Neural progenitor cell (in vitro differentiated cells): ENCODE results near the gene CATSPER3. TPM values are rescaled to one million over a fixed set of nuclear protein-coding genes. Genes with fewer than 3 reads are reported as not detected.
A peak's percentile ranks its signal among the peaks of the same experiment; 100 is the strongest.

Source experiments
- DNase-seq: peaks from one replicate; pipeline ENCODE4 v3.0.0-alpha.2; 2016; ENCODE audit warnings: low spot score
- H2AFZ ChIP-seq: fragments of 200-600 bp; sonication (generic); replicated peaks from 2 replicates; pipeline ENCODE4 v1.6.1; 2016; ENCODE audit warnings: antibody characterized with exemption
- H3F3A ChIP-seq: fragments of 200-600 bp; sonication (generic); 2 replicates; pipeline ENCODE4 v1.6.1; 2016; ENCODE audit warnings: antibody characterized with exemption, low read depth
- H3K27ac ChIP-seq: fragments of 200-600 bp; sonication (generic); 2 replicates; pipeline ENCODE4 v1.5.1; 2016; ENCODE audit warnings: mild to moderate bottlenecking
- H3K27me3 ChIP-seq: fragments of 200-600 bp; sonication (generic); 2 replicates; pipeline ENCODE4 v1.6.1; 2016; ENCODE audit warnings: mild to moderate bottlenecking, moderate library complexity
- H3K36me3 ChIP-seq: fragments of 200-600 bp; sonication (generic); 2 replicates; pipeline ENCODE4 v1.5.1; 2016
- H3K4me1 ChIP-seq: fragments of 200-600 bp; sonication (generic); 2 replicates; pipeline ENCODE4 v1.6.1; 2016; ENCODE audit warnings: mixed run types
- H3K4me2 ChIP-seq: fragments of 200-600 bp; sonication (generic); 2 replicates; pipeline ENCODE4 v1.6.1; 2016
- H3K4me3 ChIP-seq: fragments of 200-600 bp; sonication (generic); 2 replicates; pipeline ENCODE4 v1.5.1; 2016
- H3K79me2 ChIP-seq: fragments of 200-600 bp; sonication (generic); 2 replicates; pipeline ENCODE4 v1.6.1; 2016; ENCODE audit warnings: low read depth
- H3K9ac ChIP-seq: fragments of 200-600 bp; sonication (generic); 2 replicates; pipeline ENCODE4 v1.6.1; 2016
- H3K9me3 ChIP-seq: fragments of 200-600 bp; sonication (generic); 2 replicates; pipeline ENCODE4 v1.5.1; 2016; ENCODE audit warnings: low read depth
- H4K20me1 ChIP-seq: fragments of 200-600 bp; sonication (generic); 2 replicates; pipeline ENCODE4 v1.6.1; 2016; ENCODE audit warnings: low read depth
- H3K27ac Mint-ChIP-seq: 3 replicates; pipeline ENCODE4 v1.8.0; 2021; ENCODE audit warnings: mixed read lengths
- H3K27me3 Mint-ChIP-seq: 2 replicates; pipeline ENCODE4 v1.8.0; 2022; ENCODE audit warnings: low read depth, mild to moderate bottlenecking, inconsistent platforms, moderate library complexity, mixed read lengths; ENCODE audit not compliant: insufficient read depth
- H3K36me3 Mint-ChIP-seq: 3 replicates; pipeline ENCODE4 v1.8.0; 2021; ENCODE audit warnings: mixed read lengths
- H3K4me1 Mint-ChIP-seq: 3 replicates; pipeline ENCODE4 v1.8.0; 2021; ENCODE audit warnings: mixed read lengths
- H3K4me3 Mint-ChIP-seq: 3 replicates; pipeline ENCODE4 v1.8.0; 2021; ENCODE audit warnings: mild to moderate bottlenecking, moderate library complexity, mixed read lengths
- H3K9me3 Mint-ChIP-seq: 3 replicates; pipeline ENCODE4 v1.8.0; 2020; ENCODE audit warnings: mixed read lengths
- CTCF ChIP-seq: fragments of 200-600 bp; sonication (generic); IDR thresholded peaks from 2 replicates; pipeline ENCODE4 v1.5.1; 2017; ENCODE audit warnings: antibody characterized with exemption, mild to moderate bottlenecking
- EZH2 ChIP-seq: fragments of 200-600 bp; sonication (generic); IDR thresholded peaks from 2 replicates; pipeline ENCODE4 v1.6.1; 2017; ENCODE audit warnings: antibody characterized with exemption, mild to moderate bottlenecking, moderate library complexity
- EZH2phosphoT487 ChIP-seq: fragments of 200-600 bp; sonication (generic); IDR thresholded peaks from 2 replicates; pipeline ENCODE4 v1.6.1; 2017; ENCODE audit warnings: antibody characterized with exemption
- total RNA-seq: library from RNA; depleted of rRNA; stranded (reverse); fragments of >200 nt; gene quantifications from 2 replicates; pipeline ENCODE4 v1.2.3, GENCODE V29; 2015; ENCODE audit warnings: low replicate concordance

CATSPER3 gene
- total RNA-seq, 1 donor from 2014 or later, result not detected

- Histone ChIP-seq H3K4me2 (no peak overlapping the region), H3K27ac (no peak overlapping the region), H3K9ac (no peak overlapping the region), H3K36me3 (no peaks in the 10 kb centered on the region), H2AFZ (no peak overlapping the region), H3K9me3 (no peaks in the 10 kb centered on the region), H3K4me3 (no peak overlapping the region), H4K20me1 (peaks cover 27% of the 10 kb centered on the region), H3K27me3 (peaks cover 100% of the 10 kb centered on the region), H3K4me1 (peaks cover 12% of the 10 kb centered on the region), H3K79me2 (no peaks in the 10 kb centered on the region), H3F3A (no peaks in the 10 kb centered on the region)
- Mint-ChIP-seq H3K36me3 (no peaks in the 10 kb centered on the region), H3K27ac (no peak overlapping the region), H3K4me1 (peaks cover 9% of the 10 kb centered on the region), H3K27me3 (peaks cover 62% of the 10 kb centered on the region), H3K9me3 (no peaks in the 10 kb centered on the region), H3K4me3 (no peak overlapping the region)
- no peak for TF ChIP-seq EZH2
- no peak for TF ChIP-seq CTCF
- no peak for TF ChIP-seq EZH2phosphoT487
- no peak for DNase-seq
Measured at GRCh38 chr5:135047347-135047695, 79.6 kb downstream of the CATSPER3 start.

- Mint-ChIP-seq H3K27me3 (peaks cover 59% of the 10 kb centered on the region), H3K9me3 (no peaks in the 10 kb centered on the region), H3K36me3 (no peaks in the 10 kb centered on the region), H3K4me3 (no peak overlapping the region), H3K4me1 (peaks cover 9% of the 10 kb centered on the region), H3K27ac (no peak overlapping the region)
- H3K27ac ChIP-seq, result no peak overlapping the region
- H3K4me2 ChIP-seq, result no peak overlapping the region
- H3K4me3 ChIP-seq, result no peak overlapping the region
- no peaks in the 10 kb centered on the region for H3K36me3 ChIP-seq
- peaks cover 100% of the 10 kb centered on the region for H3K27me3 ChIP-seq
- DNase-seq, result peak; percentile 56
- no peaks in the 10 kb centered on the region for H3F3A ChIP-seq
- H3K4me1 ChIP-seq, result peaks cover 12% of the 10 kb centered on the region
- no peak overlapping the region for H2AFZ ChIP-seq
- no peaks in the 10 kb centered on the region for H3K9me3 ChIP-seq
- H4K20me1 ChIP-seq, result peaks cover 23% of the 10 kb centered on the region
- H3K79me2 ChIP-seq, result no peaks in the 10 kb centered on the region
- H3K9ac ChIP-seq, result no peak overlapping the region
- TF ChIP-seq CTCF (no peak), EZH2 (no peak), EZH2phosphoT487 (no peak)
Measured at GRCh38 chr5:135048286-135048685, 80.6 kb downstream of the CATSPER3 start.

- Mint-ChIP-seq H3K4me1 (peaks cover 9% of the 10 kb centered on the region), H3K36me3 (no peaks in the 10 kb centered on the region), H3K9me3 (no peaks in the 10 kb centered on the region), H3K27ac (no peak overlapping the region), H3K27me3 (peaks cover 59% of the 10 kb centered on the region), H3K4me3 (no peak overlapping the region)
- no peak for DNase-seq
- Histone ChIP-seq H3K27me3 (peaks cover 100% of the 10 kb centered on the region), H3K4me3 (no peak overlapping the region), H3F3A (no peaks in the 10 kb centered on the region), H3K4me2 (no peak overlapping the region), H3K9ac (no peak overlapping the region), H3K4me1 (peaks cover 12% of the 10 kb centered on the region), H3K9me3 (no peaks in the 10 kb centered on the region), H3K79me2 (no peaks in the 10 kb centered on the region), H3K36me3 (no peaks in the 10 kb centered on the region), H2AFZ (no peak overlapping the region), H4K20me1 (peaks cover 23% of the 10 kb centered on the region), H3K27ac (no peak overlapping the region)
- TF ChIP-seq EZH2phosphoT487, result no peak
- TF ChIP-seq CTCF, result no peak
- TF ChIP-seq EZH2, result no peak
Measured at GRCh38 chr5:135048930-135049329, 81.2 kb downstream of the CATSPER3 start.
